GM12878 (cell line): ENCODE measurements around the gene KRTAP5-7.

Source experiments
- POLR2A ChIP-seq: IDR thresholded peaks from 2 replicates; pipeline ENCODE4 v1.6.1; 2011; ENCODE audit warnings: low read depth, mild to moderate bottlenecking, low read length
- SIX5 ChIP-seq: IDR thresholded peaks from 2 replicates; pipeline ENCODE4 v1.6.1; 2011; ENCODE audit warnings: mild to moderate bottlenecking, low read depth, low read length, moderate library complexity; ENCODE audit not compliant: severe bottlenecking
- SPI1 ChIP-seq: IDR thresholded peaks from 2 replicates; pipeline ENCODE4 v1.6.1; 2011; ENCODE audit warnings: low read depth, mild to moderate bottlenecking, low read length, moderate library complexity, borderline replicate concordance; ENCODE audit not compliant: insufficient read depth

DNA sequence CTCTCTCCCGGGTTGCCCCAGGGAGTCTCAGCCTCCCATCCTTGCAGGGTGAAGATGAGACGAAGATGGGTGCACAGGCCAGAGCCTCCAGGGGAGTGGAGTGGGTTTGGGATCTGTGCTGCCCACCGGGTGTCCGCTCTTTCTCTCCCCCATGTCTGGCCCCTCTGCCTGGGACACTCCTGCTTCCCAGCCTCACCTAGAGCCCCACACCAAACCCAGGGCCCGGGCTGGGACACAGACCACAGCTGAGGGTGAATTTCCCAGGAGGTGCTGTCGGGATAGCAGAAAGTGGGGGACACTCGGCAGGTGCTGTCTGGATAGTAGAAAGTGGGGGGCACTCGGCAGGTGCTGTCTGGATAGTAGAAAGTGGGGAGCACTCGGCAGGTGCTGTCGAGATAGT is 25.0 kb upstream of the KRTAP5-7 start:
- TF ChIP-seq POLR2A, result no peak
- TF ChIP-seq SIX5, result no peak
- no peak for TF ChIP-seq SPI1
